Ishikawa (cell line): ENCODE measurements around the gene POLA2.

Experiments used
- CEBPB ChIP-seq: IDR thresholded peaks from 2 replicates; pipeline ENCODE4 v1.6.1; 2012
- CREB1 ChIP-seq: IDR thresholded peaks from 2 replicates; pipeline ENCODE4 v1.6.1; 2012; ENCODE audit warnings: low read depth
- EGR1 ChIP-seq: IDR thresholded peaks from 2 replicates; pipeline ENCODE4 v1.6.1; 2012
- EP300 ChIP-seq: IDR thresholded peaks from 2 replicates; pipeline ENCODE4 v1.6.1; 2012; ENCODE audit warnings: borderline replicate concordance
- FOXM1 ChIP-seq: IDR thresholded peaks from 2 replicates; pipeline ENCODE4 v1.6.1; 2012; ENCODE audit warnings: low read depth, borderline replicate concordance
- MAX ChIP-seq: IDR thresholded peaks from 2 replicates; pipeline ENCODE4 v1.6.1; 2012
- NFIC ChIP-seq: IDR thresholded peaks from 2 replicates; pipeline ENCODE4 v1.6.1; 2012
- RAD21 ChIP-seq: IDR thresholded peaks from 2 replicates; pipeline ENCODE4 v1.6.1; 2012; ENCODE audit warnings: low read depth
- REST ChIP-seq: IDR thresholded peaks from 2 replicates; pipeline ENCODE4 v1.6.1; 2012; ENCODE audit warnings: low read depth, mild to moderate bottlenecking
- TAF1 ChIP-seq: IDR thresholded peaks from 2 replicates; pipeline ENCODE4 v1.6.1; 2012; ENCODE audit warnings: low read depth, mild to moderate bottlenecking
- TCF12 ChIP-seq: IDR thresholded peaks from 2 replicates; pipeline ENCODE4 v1.6.1; 2012; ENCODE audit warnings: low read depth
- TEAD4 ChIP-seq: IDR thresholded peaks from 2 replicates; pipeline ENCODE4 v1.6.1; 2012
- USF1 ChIP-seq: IDR thresholded peaks from 2 replicates; pipeline ENCODE4 v1.6.1; 2012
- YY1 ChIP-seq: IDR thresholded peaks from 2 replicates; pipeline ENCODE4 v1.6.1; 2012; ENCODE audit warnings: low read depth
- ZBTB7A ChIP-seq: IDR thresholded peaks from 2 replicates; pipeline ENCODE4 v1.6.1; 2012; ENCODE audit warnings: low read depth

POLA2 gene

GRCh38 chr11:65297026-65297672, 35.4 kb downstream of the POLA2 start:
- no peak for TF ChIP-seq TEAD4

- TF ChIP-seq USF1 (no peak), TAF1 (no peak), TCF12 (no peak), YY1 (no peak), ZBTB7A (no peak), CREB1 (no peak), TEAD4 (no peak), CEBPB (no peak), MAX (no peak), EGR1 (no peak), NFIC (no peak), EP300 (no peak), FOXM1 (no peak), RAD21 (no peak), REST (no peak)
Observed at GRCh38 chr11:65298131-65298535, 36.4 kb downstream of the POLA2 start.

- TF ChIP-seq MAX (no peak), CREB1 (no peak), TEAD4 (no peak), TCF12 (no peak), CEBPB (no peak), REST (no peak), EP300 (no peak), EGR1 (no peak), TAF1 (no peak)
Observed at GRCh38 chr11:65298655-65299179, 37.0 kb downstream of the POLA2 start.

GRCh38 chr11:65300621-65301275, 39.0 kb downstream of the POLA2 start:
- no peak for TF ChIP-seq TEAD4
- TF ChIP-seq REST: no peak
- no peak for TF ChIP-seq TAF1
- no peak for TF ChIP-seq RAD21
- no peak for TF ChIP-seq FOXM1
- TF ChIP-seq NFIC: no peak
- no peak for TF ChIP-seq YY1
- no peak for TF ChIP-seq USF1
- TF ChIP-seq EGR1: no peak
- no peak for TF ChIP-seq MAX
- TF ChIP-seq TCF12: no peak
- TF ChIP-seq ZBTB7A: no peak
- no peak for TF ChIP-seq CEBPB
- TF ChIP-seq CREB1: no peak
- TF ChIP-seq EP300: no peak
